C1 segment of cervical spinal cord (tissue), 14 donors: ENCODE results near the gene STAB2.

Experiments
- DNase-seq, 14 donors: peaks; one replicate each; lab custom pipeline; 2025; lab: John Stamatoyannopoulos, UW

STAB2 gene, protein sequence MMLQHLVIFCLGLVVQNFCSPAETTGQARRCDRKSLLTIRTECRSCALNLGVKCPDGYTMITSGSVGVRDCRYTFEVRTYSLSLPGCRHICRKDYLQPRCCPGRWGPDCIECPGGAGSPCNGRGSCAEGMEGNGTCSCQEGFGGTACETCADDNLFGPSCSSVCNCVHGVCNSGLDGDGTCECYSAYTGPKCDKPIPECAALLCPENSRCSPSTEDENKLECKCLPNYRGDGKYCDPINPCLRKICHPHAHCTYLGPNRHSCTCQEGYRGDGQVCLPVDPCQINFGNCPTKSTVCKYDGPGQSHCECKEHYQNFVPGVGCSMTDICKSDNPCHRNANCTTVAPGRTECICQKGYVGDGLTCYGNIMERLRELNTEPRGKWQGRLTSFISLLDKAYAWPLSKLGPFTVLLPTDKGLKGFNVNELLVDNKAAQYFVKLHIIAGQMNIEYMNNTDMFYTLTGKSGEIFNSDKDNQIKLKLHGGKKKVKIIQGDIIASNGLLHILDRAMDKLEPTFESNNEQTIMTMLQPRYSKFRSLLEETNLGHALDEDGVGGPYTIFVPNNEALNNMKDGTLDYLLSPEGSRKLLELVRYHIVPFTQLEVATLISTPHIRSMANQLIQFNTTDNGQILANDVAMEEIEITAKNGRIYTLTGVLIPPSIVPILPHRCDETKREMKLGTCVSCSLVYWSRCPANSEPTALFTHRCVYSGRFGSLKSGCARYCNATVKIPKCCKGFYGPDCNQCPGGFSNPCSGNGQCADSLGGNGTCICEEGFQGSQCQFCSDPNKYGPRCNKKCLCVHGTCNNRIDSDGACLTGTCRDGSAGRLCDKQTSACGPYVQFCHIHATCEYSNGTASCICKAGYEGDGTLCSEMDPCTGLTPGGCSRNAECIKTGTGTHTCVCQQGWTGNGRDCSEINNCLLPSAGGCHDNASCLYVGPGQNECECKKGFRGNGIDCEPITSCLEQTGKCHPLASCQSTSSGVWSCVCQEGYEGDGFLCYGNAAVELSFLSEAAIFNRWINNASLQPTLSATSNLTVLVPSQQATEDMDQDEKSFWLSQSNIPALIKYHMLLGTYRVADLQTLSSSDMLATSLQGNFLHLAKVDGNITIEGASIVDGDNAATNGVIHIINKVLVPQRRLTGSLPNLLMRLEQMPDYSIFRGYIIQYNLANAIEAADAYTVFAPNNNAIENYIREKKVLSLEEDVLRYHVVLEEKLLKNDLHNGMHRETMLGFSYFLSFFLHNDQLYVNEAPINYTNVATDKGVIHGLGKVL (N-terminal part only)

DNA sequence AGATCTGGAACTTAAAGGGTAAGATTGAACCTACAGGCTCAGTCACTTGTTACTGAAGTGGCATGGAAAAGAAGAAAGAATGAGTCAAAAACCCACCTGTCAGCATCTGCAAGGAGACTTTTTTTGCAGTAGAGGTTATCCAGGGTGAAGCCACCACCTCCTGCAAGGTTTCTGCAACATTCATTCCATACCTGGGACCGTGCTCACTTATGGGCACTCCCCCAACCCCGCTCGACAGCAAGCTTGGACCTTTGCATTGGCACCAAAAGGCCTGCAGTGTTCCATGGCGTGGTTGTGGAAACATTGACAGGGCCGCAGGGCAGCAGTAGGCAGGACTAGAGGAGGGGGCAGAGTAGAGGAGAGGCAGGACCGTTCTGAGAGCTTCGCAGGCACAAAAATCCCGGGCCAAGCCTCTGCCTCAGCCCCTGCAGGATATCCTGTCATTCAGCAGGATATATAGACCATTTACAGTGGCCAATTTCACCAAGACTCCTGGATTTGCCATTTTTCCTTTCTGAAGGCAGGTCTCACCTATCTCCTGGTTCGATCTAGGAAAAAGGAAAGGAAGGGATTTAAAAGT, at the start of gene STAB2:
Gene STAB2, plus strand, starts transcription at position 483 of the 580 bp plus-strand sequence. CDS start 204 bp downstream, outside the sequence.
- no peak for DNase-seq

DNA sequence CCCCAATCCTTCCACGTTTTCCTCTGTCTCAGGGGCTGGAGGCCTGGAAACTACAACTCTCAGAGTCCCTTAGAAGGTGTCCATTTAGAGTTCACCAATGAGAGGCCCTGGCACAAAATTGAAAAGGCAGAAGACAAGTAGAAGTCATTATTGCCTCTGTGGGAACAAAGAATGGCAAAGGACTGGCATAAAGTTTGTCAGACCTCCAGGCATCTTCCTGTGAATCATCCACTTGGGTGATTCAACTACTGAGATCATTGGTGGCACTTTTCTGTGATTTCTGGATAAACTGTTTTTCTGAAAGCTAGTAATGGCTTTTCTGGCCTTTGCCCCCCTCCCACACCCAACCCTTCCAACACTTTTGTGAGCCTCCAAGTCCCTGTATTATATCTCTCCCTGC, 48.7 kb upstream of the STAB2 start:
- no peak for DNase-seq

DNA sequence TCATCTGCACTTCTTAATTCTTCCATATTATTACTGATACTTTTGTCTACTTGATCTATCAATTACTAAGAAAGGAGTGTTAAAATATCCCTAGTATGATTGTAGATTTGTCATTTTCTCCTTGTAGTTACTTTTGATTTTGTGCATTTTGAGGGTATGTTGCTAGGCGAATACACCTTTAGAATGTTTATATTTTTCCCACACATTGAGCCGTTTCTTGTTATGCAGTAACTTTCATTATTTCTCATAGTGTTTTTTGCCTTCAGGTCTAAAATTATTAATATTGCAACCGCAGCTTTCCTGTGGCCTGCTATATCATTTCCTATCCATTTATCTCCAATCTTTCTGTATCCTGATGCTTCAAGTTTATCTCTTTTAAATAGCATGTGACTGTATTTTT, 46.8 kb upstream of the STAB2 start:
- DNase-seq, result no peak

DNA sequence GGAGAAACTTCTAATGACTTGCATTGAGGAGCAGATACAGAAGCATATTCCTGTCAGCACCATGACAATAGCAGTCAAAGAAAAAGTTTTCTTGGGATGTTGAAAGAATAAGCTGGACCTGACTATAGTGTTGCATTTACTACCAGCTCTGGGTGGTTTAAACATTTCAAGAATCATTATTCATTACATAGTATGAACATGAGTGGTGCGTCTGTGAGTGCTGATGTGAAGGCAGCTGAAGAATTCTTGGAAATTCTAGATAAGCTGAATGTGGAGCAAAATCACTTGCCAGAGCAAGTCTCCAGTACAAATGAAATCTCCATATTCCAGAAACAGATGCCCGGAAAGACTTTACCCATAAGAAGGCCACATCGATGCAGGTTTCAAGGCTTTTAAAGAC, 45.0 kb upstream of the STAB2 start:
- no peak for DNase-seq

DNA sequence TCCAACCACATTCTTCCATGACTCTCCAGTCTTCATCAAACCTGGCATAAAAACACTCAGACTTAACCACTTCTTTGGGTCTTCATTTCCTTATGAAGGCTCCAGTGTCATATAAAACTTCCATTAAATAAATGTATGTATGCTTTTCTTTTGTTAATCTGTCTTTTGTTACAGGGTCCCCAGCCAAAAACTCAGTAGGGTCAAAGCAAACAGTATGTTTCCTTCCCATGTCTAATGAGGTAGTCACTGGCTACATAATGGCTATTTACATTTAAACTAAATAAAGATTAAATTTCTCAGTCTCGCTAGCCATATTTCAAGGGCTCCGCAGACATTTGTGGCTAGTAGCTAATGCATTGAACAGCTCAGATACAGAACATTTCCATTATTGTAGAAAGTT, 40.1 kb upstream of the STAB2 start:
- DNase-seq, result no peak

DNA sequence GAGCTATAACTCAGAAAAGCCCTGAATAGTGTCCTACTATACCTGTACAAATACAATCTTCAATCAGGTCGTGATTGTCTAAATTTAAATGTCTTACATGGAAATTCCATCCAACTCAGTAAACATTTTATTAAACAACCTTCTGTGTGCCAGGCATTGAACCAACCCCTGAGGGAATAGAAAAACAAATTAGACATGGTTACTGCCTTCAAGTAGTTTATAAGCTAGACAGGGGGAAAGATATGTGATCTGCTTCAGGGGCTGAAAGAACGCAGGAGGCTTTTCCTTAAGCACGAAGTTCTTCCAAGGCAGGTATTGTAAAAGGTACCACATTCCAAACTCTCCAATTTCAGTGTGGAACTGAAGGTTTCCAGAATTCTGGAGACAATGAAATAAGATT, 39.7 kb upstream of the STAB2 start:
- DNase-seq, result no peak

DNA sequence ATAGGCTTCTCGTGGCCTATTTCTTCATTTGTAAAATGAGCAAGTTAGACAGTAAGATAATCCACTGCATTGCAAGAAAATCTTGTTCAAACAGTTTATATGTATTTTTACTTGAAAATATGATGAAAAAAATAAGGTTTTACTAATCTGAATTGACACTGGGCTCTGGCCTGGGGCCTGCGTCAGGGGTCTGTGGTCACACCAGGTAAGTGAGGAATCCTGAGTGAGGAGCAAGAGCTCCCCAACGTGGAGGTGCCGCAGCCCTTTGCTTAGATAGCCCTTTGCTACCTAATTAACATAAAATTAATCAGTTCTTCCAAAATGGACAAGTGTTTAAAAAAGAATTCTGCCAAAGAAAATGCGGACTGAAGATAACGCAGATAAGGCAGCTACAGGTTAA, 39.1 kb upstream of the STAB2 start:
- no peak for DNase-seq

DNA sequence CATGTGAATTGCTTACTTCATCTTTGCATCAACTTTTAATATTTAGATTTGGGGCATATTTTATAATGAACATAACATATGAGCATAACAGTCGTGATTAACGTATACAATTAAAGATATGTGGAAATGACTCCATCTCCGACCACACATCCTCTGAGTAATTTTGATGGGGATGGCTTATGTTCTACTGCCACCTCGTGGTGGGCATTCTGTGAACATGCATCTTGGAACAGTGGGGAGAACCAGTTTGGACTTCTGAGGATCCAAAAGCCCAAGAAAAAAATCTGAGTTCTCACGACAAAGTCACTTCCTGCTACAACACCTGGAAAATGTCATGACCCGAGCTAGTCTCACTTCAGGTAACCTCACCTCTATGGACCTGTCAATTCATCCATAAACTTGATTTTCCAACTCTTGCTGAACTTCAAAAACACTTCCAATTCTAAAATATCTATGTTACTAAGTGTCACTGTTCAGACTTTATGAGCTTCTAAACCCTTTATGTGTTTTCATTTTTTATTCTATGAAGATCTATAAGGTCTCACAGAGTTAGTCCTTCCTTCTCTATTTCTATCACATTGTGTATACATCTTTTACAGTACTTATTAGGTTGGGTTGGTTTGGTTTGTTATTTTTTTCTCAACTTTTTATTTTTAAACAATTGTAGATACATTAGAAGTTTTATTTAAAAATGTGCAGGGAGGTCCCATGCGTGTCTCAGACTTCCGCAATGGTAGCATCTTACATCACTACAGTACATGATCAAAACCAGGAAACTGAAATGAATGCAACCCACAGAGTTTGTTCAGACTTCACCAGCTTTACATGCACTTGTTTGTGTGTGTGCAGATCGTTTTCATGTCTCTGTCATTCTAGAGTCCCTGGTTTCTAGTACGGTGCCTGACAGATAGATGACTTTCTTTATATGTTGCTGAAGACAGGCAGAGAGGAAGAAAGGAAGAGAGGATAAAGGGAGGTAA, 38.2 kb upstream of the STAB2 start:
- peak in 10 of 14 donors; percentile 2 to 51 (median 34) for DNase-seq

DNA sequence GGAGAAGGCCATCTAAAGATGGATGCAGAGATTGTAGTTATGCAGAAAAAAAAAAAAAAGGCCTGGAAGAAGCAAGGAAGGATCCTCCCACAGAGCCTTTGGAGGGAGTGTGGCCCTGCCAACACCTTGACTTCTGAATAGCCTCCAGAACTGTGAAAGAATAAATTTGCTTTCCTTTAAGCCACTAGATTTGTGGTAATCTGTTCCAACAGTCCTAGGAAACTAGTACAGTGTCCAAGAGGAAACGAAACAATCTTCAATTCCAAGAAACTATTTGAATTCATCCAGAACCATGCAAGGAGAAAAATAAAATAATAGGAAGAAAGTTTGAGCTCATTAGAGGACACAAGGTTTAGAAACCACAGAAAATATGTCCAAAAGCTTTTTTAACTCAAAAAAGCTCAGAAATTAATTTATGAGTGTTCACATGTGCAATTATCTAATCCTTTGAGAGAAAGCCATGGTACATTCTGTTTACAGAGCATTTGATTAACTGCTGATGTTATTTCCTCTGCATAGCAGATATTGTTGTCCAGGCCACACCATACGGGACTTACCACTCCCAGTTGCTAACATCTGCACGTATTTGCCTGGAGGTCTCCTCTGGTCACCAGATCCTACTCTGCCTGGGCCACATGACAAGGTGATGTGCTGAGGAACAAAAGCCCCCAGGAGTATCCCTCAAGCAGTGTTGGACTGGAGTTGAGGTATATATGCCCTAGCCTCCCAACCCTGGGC, 30.0 kb upstream of the STAB2 start:
- no peak for DNase-seq

DNA sequence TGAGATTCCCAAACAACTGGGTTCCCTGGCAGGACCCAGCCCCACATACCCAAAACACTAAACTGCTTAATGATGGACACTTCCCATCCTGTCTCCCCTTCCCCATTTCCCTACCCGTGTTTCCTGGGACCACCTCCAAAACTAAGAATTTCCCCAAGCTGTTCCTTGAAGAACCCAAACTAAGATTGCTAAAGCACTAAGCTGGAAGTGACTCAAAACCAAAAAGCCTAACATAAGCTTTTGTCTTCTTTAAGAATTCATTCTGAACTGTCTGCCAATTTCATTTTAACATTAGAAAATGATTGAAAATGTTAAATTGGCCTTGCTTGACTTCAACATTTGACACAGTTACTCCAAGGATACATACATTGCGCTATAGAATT, 29.5 kb upstream of the STAB2 start:
- no peak for DNase-seq

DNA sequence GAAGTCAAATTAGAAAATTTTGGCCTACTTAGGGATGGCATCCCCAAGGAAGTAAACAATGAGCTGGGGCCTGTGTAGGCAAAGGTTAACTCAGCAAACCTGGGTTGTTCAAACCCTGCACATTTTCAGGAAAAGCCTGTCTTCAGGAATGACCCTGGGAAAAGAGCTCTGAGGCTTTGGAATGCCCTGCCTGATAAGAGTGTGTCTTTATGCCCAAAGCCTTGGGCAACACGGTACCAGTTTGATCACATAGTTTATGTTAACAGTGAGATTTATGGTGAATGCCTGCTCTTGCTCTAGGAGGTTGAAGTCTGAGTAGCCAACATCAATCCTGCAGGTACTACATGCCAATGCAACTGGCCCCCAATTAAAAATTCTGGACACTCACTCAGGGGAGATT, 28.2 kb upstream of the STAB2 start:
- no peak for DNase-seq

DNA sequence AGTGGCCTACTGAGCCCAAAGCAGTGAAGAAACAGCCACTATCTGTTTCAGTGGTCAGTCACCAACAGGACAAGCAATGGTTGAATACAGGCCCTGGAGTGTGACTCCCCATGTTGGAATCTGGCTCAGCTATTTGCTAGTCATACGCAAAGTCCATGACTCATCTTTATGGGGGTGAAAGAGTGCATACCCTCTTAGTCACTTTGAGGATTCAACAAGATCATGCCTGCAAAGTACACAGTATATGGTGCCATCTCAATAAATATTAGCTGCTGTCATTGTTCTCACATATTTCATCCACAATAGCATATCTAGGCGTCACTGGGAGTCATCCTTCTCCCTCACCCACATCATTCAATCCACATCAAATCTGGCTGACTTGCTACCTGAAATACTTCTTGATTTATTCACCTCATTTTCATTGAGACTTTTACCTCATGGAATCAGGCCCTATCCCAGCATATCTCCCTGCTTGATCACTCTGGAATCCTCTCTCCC, 26.4 kb upstream of the STAB2 start:
- no peak for DNase-seq

DNA sequence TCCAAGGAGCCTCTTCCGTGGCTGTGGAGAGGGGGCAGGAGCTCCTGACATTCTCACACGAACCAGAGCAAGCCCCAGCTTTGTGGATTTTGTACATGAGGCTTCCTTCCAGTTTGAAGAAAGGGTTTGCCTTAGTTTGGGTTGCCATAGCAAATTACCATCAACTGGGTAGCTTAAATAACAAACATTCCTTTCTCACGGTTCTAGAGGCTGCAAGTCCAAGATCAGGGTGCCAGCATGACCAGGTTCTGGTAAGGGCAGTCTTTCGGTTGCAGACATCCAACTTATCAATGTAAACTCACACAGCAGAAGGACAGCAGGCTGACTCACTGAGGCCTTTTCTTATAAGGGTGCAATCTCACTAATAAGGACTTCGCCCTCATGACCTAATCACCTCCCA, 25.9 kb upstream of the STAB2 start:
- no peak for DNase-seq

DNA sequence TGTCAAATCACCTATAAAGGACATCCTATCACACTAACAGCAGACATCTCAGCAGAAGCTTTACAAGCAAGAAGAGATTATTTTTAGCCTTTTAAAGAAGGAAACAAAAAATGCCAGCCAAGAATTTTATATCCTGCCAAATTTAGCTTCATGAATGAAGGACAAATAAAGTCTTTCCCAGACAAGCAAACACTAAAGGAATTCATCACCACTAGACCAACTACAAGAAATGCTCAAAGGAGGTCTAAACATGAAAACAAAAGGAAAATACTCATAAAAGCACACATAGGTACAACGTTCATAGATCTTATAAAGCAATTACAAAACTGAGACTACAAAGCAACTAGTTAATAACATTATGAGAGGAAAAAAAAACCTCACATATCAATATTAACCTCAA, 20.7 kb upstream of the STAB2 start:
- no peak for DNase-seq

DNA sequence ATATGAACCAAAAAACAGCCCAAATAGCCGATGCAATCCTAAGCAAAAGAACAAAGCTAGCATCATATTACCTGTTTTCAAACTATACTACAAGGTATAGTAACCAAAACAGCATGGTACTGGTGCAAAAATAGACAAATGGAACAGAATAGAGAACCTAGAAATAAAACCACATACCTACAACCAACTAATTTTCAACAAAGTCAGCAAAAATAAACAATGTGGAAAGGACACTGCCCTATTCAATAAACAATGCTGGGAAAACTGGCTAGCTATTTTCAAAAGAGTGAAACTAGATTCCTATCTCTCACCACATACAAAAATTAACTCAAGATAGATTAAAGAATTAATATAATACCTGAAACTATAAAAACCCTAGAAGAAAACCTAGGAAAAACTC, 17.8 kb upstream of the STAB2 start:
- DNase-seq, result no peak

DNA sequence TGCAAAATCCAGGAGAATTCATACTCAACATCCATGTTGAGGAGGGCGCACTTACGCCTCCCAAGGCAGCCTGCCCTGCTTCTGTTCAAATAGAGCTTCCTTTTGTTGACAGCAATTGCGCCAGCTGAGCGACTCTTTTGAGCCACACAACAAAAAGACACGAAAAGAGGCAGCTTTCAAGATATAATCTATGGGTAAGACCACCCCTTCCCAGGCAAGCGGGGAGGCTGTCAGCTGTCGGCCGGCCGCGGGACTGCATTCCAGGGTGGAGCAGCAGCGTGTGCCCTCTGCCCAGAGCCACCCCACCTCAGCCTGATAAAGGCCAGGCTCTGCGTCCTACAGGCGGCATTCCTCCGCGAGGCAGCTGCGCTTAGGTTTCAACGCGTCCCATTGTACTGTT, 15.8 kb upstream of the STAB2 start:
- DNase-seq, result peak in 4 of 14 donors; percentile 6 to 38 (median 7)

DNA sequence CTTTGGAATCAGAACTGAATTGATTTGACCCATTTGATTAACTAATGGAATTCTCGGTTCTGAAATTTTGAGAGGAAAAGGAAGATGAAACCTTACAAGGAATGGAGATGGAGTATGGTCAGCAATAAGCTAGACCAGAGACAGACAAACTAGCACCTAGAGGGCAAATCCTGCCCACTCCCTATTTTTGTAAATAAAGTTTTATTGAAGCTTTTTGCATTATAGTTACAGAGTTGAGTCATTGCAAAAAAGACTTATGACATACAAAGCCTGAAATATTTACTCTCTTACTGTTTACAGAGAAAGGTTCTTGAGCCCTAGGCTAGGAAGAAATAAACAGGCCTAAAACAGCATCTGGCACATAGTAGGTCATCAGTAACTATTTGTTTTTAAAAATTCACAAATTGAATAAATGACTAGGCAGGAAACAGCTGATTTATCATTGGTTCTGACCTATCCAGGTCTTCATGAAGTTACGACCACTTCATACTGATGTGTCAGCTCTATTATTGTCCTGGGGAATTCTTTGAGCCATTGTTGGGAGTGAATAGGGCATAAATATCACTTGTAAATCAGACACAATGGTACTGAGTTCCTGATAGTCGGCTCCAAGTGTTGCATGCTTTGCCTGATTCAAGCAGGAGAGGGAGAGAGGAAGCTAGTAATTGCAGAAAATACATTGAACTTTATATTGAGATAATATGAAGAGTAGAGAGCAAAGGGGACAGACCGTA, 14.6 kb upstream of the STAB2 start:
- no peak for DNase-seq

DNA sequence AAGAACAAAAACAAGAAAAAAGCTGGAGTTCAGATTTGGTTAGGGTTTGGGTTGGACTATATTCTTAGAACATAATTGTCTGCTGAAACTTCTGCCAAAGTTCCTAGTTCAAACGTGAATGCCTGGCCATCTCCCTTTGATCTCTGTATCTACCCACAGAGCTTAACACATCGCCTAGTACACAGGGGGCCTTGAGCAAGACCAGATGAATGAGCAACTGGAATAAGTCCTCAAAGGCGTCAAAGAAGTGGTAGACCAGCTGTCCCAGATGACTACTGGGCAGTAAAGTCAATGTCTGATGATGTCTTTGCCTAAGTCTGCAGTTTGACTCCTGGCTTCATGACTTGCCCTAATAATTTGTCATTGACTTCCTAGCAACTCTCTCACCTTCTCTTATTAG, 13.9 kb upstream of the STAB2 start:
- DNase-seq, result no peak

DNA sequence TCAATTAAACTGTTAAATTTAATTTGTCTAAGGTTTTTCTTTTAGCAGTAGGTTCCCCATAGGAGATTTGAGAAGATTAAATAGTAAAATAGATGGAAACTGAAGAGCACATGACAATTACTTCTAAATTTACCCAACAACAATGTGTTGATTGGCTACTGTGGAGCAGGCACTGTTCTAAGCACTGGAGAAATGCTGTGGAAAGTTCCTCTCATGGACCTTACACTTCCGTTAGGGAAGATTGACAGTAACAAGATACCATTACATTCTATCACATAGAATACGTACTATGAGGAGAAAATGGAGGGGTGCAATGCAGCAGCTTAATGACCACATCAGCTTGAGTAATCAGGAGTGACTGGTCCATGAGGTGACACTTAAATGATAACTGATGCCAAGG, 8.1 kb upstream of the STAB2 start:
- DNase-seq, result no peak
